Heart left ventricle (tissue), 16 donors: Measurements from ENCODE around the gene PIGN. TPM values are rescaled to one million over a fixed set of nuclear protein-coding genes. Genes with fewer than 3 reads are reported as not detected.
"Not testable (repeated sequence)": the region's sequence is repeated elsewhere in the genome, so short reads cannot be mapped to it uniquely, and the experiment has no call there.

ENCODE experiments used
- ATAC-seq, 4 donors: fragments of 200-7000 bp; cut with Tn5 transposase; one replicate each; pipeline ENCODE4 v1.9.1; 2020 to 2022; ENCODE audit warnings: moderate library complexity in 4 of 4, mild to moderate bottlenecking in 3 of 4, moderate number of reproducible peaks in 1 of 4
- DNase-seq, 5 donors: peaks; one replicate each; pipeline ENCODE4 v3.0.0-alpha.2; 2020
- H3K27ac ChIP-seq, 12 donors: fragments of 200-600 bp; sonication (generic) in 4 of 12; one replicate each; pipeline versions ENCODE4 v1.5.0 to v1.8.0; 2016 to 2022; ENCODE audit warnings: mild to moderate bottlenecking in 2 of 12
- H3K27me3 ChIP-seq, 9 donors: fragments of 200-600 bp; sonication (generic) in 2 of 9; one replicate each; pipeline versions ENCODE4 v1.5.1 to v1.8.0; 2016 to 2022; ENCODE audit warnings: mild to moderate bottlenecking in 3 of 9
- H3K36me3 ChIP-seq, 9 donors: fragments of 200-600 bp; sonication (generic) in 2 of 9; one replicate each; pipeline versions ENCODE4 v1.5.0 to v1.8.0; 2018 to 2022; ENCODE audit warnings: mild to moderate bottlenecking in 2 of 9
- H3K4me1 ChIP-seq, 12 donors: fragments of 200-600 bp; sonication (generic) in 4 of 12; one replicate each; pipeline versions ENCODE4 v1.5.0 to v1.8.0; 2016 to 2022; ENCODE audit warnings: mild to moderate bottlenecking in 3 of 12
- H3K4me3 ChIP-seq, 12 donors: fragments of 200-600 bp; sonication (generic) in 4 of 12; one replicate each; pipeline versions ENCODE4 v1.5.0 to v1.8.0; 2017 to 2022; ENCODE audit warnings: mild to moderate bottlenecking in 9 of 12, moderate library complexity in 4 of 12
- H3K9me3 ChIP-seq, 12 donors: fragments of 200-600 bp; sonication (generic) in 4 of 12; one replicate each; pipeline versions ENCODE4 v1.5.0 to v1.8.0; 2016 to 2022; ENCODE audit warnings: mild to moderate bottlenecking in 1 of 12
- POLR2A ChIP-seq, 2 donors: fragments of 450-650 bp; IDR thresholded peaks; one replicate each; pipeline ENCODE4 v1.6.1; 2017; ENCODE audit warnings: antibody characterized with exemption in 2 of 2, mild to moderate bottlenecking in 2 of 2, moderate library complexity in 2 of 2
- WGBS, 4 donors: extraction: QIAGEN DNeasy Blood & Tissue Kit in 2 of 4; methylation state at CpG; one replicate each; pipeline versions ENCODE4 v1.1.5 to v1.1.7; 2013 to 2018; 5-methylcytosine and 5-hydroxymethylcytosine counted together
- intact Hi-C, 10 donors: fragments of 100-400 bp; cut with DNase I; formaldehyde crosslinking; loops; one replicate each; pipeline versions ENCODE4 v1.11.1 to v1.14.2; 2022
- polyA plus RNA-seq, 2 donors: library from polyadenylated mRNA; stranded (reverse); fragments of 200-250 nt; gene quantifications; one replicate each; pipeline ENCODE4 v1.2.3, GENCODE V29; 2013
- total RNA-seq, 9 donors: library from RNA; depleted of rRNA in 2 of 9; stranded (reverse); fragments of >200 nt in 2 of 9; fragmentation: NEBNext Ultra II Directional in 3 of 9; extraction: Animal tissue kit (Norgen Biotek cat#: 25700) in 3 of 9; gene quantifications; one replicate each; pipeline versions ENCODE4 v1.1.0 to v1.2.4, GENCODE V29; 2016 to 2023
- TF ChIP-seq, protein P1 (sequence below), 12 donors: fragments of 200-600 bp; sonication (generic) in 4 of 12; IDR thresholded peaks; one replicate each; pipeline versions ENCODE4 v1.5.0 to v1.8.0; 2018 to 2022; ENCODE audit warnings: antibody characterized with exemption in 12 of 12, mild to moderate bottlenecking in 5 of 12
- donor health status: ischemic (EF 13 %, LVEDD 7.1; RV severe dilation, severe dysfunction).
- donor health status: healthy with polysubstance abuse.
- donor health status: DM: no; HTN: yes; CAD: no.
- donor health status: DM: no; HTN: no; CAD: no.
- donor health status: ischemic (EF 25% LVEDD 6.9; RV normal size, moderate dysfunction).
- donor health status: ischemic (EF 25% LVEDD 5.7; RV mildly dilated, moderate dysfunction).
- donor health status: healthy.
- donor health status: DM: yes; HTN: yes; CAD: no.
- donor health status: ischemic (EF 35%, LVEDD 5.7; RV mildly dilated, moderate dysfunction).
- donor health status: nonischemic (EF 11% LVEDD 7.7; RV severe dilation, severe dysfunction).
- donor health status: DM: yes; HTN: yes; CAD: no.
- donor health status: PGD.
- donor health status: ischemic (EF 29% LVEDD 5.4; RV normal size, mild dysfunction).
- donor health status: nonischemic (EF 23%, LVEDD 6.1; RV moderate dilation, normal function).

The PIGN gene
- total and polyA plus RNA-seq, 11 donors: 4.3 to 29.6 (median 20.7) TPM

DNA sequence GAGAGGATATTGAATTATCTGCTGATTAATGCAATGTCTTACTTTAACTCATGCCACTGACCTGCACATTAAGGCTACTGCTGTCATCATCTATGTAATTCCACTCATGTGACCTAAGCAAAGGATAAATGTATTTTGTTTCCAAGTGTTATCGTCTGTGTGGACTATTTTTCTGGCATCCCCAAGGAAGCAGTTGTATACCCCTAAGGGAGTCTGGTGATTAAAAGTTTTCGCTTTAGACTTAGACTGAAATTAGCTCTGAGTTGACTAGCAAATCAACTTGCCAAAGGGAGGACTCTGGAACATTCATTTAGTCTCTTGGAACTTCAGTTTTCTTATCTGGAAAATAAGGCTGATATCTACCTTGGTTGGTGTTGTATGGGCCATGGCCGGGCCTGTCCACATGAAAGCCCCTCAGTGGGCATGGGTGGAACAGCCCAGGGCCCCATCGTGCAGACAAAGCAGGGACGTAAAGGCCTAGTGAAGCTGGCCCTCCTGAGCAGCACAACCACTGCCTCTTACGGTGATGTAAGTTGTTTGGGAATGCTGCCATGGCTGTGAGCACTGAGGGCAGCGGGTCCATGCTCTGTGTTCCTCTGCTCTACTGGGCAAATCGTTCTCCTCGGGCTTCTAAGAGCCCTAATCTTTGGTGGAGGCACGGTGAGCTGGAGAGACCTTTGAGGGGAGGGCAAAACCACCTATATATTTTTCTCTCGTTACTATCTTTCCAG lies 149.7 kb downstream of the PIGN start:
- ATAC-seq: peak in 3 of 4 donors; percentile 38 to 63 (median 52)
- peaks cover 0 to 19% (median 4%) of the 10 kb centered on the region in 12 donors for H3K4me1 ChIP-seq
- TF ChIP-seq, protein P1, sequence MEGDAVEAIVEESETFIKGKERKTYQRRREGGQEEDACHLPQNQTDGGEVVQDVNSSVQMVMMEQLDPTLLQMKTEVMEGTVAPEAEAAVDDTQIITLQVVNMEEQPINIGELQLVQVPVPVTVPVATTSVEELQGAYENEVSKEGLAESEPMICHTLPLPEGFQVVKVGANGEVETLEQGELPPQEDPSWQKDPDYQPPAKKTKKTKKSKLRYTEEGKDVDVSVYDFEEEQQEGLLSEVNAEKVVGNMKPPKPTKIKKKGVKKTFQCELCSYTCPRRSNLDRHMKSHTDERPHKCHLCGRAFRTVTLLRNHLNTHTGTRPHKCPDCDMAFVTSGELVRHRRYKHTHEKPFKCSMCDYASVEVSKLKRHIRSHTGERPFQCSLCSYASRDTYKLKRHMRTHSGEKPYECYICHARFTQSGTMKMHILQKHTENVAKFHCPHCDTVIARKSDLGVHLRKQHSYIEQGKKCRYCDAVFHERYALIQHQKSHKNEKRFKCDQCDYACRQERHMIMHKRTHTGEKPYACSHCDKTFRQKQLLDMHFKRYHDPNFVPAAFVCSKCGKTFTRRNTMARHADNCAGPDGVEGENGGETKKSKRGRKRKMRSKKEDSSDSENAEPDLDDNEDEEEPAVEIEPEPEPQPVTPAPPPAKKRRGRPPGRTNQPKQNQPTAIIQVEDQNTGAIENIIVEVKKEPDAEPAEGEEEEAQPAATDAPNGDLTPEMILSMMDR (IDR thresholded peaks at IDR 0.05): no peak
- TF ChIP-seq POLR2A (IDR thresholded peaks at IDR 0.05): no peak

DNA sequence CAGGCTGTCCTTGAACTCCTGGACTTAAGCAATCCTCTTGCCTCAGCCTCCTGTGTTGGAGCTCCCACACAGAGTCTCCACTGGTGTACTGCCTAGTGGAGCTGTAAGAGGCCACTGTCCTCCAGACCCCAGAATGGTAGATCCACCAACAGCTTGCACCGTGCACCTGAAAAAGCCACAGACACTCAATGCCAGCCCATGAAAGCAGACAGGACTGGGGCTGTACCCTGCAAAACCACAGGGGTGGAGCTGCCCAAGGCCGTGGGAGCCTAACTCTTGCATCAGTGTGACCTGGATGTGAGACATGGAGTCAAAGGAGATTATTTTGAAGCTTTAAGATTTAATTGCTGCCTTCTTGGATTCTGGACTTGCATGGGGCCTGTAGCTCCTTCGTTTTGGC lies 152.6 kb downstream of the PIGN start:
- H3K36me3 ChIP-seq, H3K27ac ChIP-seq, H3K4me3 ChIP-seq, DNase-seq, H3K9me3 ChIP-seq, ATAC-seq, H3K27me3 ChIP-seq: not testable (repeated sequence)
- 82 to 90% (median 85%) methylated on average over 2 to 3 of the region's 3 CpGs for WGBS, 4 donors
- intact Hi-C loops: loop anchor here in 1 of 10 donors (10.0 kb wide), 1 partner anchor 399 kb away; no protein-coding TSS in a partner anchor
- H3K4me1 ChIP-seq: peaks cover 0 to 19% (median 4%) of the 10 kb centered on the region in 12 donors

More for the DNA sequence above, 149.7 kb downstream of the PIGN start:
- H3K36me3 ChIP-seq: peaks cover 0 to 3% (median 0%) of the 10 kb centered on the region in 9 donors
- DNase-seq: peak in 2 of 5 donors; percentile 16 to 25
- no peaks in the 10 kb centered on the region for H3K9me3 ChIP-seq
- intact Hi-C loops: loop anchor here in 1 of 10 donors (10.0 kb wide), 1 partner anchor 402 kb away; no protein-coding TSS in a partner anchor
- no peak overlapping the region for H3K4me3 ChIP-seq
- peak overlapping the region in 6 of 12 donors; percentile 10 to 49 (median 40) for H3K27ac ChIP-seq
- WGBS, 4 donors: 71 to 76% (median 72%) methylated on average over 11 of the region's 11 CpGs
- no peaks in the 10 kb centered on the region for H3K27me3 ChIP-seq

DNA sequence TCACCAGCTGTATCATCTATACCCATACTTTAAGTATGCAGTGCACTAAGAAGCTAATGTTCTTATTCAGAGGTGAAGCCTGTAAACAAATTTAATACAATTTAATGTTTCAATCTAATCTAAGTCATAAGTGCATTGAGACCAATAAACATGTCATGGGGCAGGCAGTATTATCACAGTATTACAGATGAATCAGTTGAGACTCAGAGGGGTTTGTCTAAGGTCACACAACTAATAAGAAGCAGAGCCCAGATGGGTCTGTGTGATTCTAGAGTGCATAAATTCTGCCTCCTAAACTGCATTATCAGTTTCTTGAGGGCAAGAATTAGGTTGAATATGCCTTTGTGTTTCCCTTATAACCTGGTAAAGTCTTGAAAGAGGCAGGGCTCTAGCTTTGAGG lies 153.1 kb downstream of the PIGN start:
- Histone ChIP-seq H3K27ac (no peak overlapping the region), H3K27me3 (no peaks in the 10 kb centered on the region), H3K36me3 (no peaks in the 10 kb centered on the region), H3K4me1 (peaks cover 0 to 19% (median 4%) of the 10 kb centered on the region in 12 donors), H3K4me3 (no peak overlapping the region), H3K9me3 (no peaks in the 10 kb centered on the region)
- ATAC-seq: no peak
- TF ChIP-seq POLR2A (IDR thresholded peaks at IDR 0.05): no peak
- TF ChIP-seq, protein P1 (IDR thresholded peaks at IDR 0.05): no peak
- no peak for DNase-seq
- intact Hi-C loops: loop anchor here in 1 of 10 donors (10.0 kb wide), 1 partner anchor 399 kb away; no protein-coding TSS in a partner anchor

DNA sequence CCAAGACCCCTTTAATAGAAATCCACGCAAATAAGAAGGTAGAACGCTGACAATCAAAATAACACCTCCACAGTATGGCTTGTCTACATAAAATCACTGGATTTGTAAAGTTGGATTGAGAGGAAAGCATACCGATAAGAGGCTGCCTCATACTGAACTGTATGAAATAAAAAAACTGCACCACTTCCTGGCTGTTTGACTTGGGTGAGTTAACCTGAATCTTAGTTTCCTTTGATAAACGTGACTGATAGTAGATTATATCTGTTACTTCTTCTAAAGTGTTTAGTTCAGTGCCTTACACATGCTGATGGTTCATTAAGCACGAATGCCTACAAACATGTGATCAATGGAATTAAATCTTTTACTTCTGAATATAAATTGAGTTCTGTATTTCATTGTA lies 153.6 kb downstream of the PIGN start:
- DNase-seq (no peak), ATAC-seq (no peak)
- Histone ChIP-seq H3K27me3 (no peaks in the 10 kb centered on the region), H3K36me3 (no peaks in the 10 kb centered on the region), H3K4me1 (peaks cover 0 to 19% (median under 1%) of the 10 kb centered on the region in 12 donors), H3K9me3 (no peaks in the 10 kb centered on the region), H3K27ac (no peak overlapping the region), H3K4me3 (no peak overlapping the region)
- WGBS, 4 donors: 83 to 88% (median 85%) methylated on average over 5 of the region's 5 CpGs
- TF ChIP-seq POLR2A (IDR thresholded peaks at IDR 0.05): no peak
- TF ChIP-seq, protein P1 (IDR thresholded peaks at IDR 0.05): no peak
- intact Hi-C loops: loop anchor here in 1 of 10 donors (10.0 kb wide), 1 partner anchor 398 kb away; no protein-coding TSS in a partner anchor
